Kidney (tissue), 14 donors: ENCODE data around the gene QRICH1. TPM values are rescaled to one million over a fixed set of nuclear protein-coding genes. Genes with fewer than 3 reads are reported as not detected.

Experiments used
- DNase-seq, 5 donors: peaks; one replicate each; pipeline ENCODE4 v3.0.0-alpha.2; 2013 to 2020
- FAIRE-seq: peaks from 2 replicates; lab custom pipeline; 2012; peaks lifted over from hg19 to GRCh38; lab: Jason Lieb, UNC
- H3K27ac ChIP-seq, 2 donors: one replicate each; pipeline ENCODE4 v1.7.0; 2013; ENCODE audit warnings: low read depth in 2 of 2, low read length in 2 of 2, inconsistent platforms in 1 of 2
- H3K27me3 ChIP-seq: one replicate; pipeline ENCODE4 v1.7.1; 2013; ENCODE audit warnings: low read length, inconsistent platforms; ENCODE audit not compliant: control insufficient read depth, insufficient read depth
- H3K36me3 ChIP-seq, 3 donors: one replicate each; pipeline versions ENCODE4 v1.7.0 to v1.7.1; 2013; ENCODE audit warnings: low read length in 3 of 3, control low read depth in 1 of 3, inconsistent platforms in 1 of 3; ENCODE audit not compliant: insufficient read depth in 3 of 3, control insufficient read depth in 2 of 3
- H3K4me1 ChIP-seq, 3 donors: one replicate each; pipeline versions ENCODE4 v1.7.0 to v1.7.1; 2013; ENCODE audit warnings: low read length in 3 of 3, inconsistent platforms in 1 of 3, low read depth in 1 of 3; ENCODE audit not compliant: control insufficient read depth in 2 of 3, insufficient read depth in 2 of 3
- H3K4me3 ChIP-seq, 3 donors: one replicate each; pipeline versions ENCODE4 v1.7.0 to v1.8.1; 2013; ENCODE audit warnings: low read length in 3 of 3, control low read depth in 1 of 3, inconsistent platforms in 1 of 3
- H3K9ac ChIP-seq, 3 donors: one replicate each; pipeline versions ENCODE4 v1.7.0 to v1.7.1; 2013; ENCODE audit warnings: low read length in 3 of 3, control low read depth in 1 of 3, inconsistent platforms in 1 of 3
- H3K9me3 ChIP-seq, 3 donors: one replicate each; pipeline versions ENCODE4 v1.7.0 to v1.7.1; 2013; ENCODE audit warnings: low read length in 3 of 3, control low read depth in 1 of 3, inconsistent platforms in 1 of 3; ENCODE audit not compliant: control insufficient read depth in 2 of 3, insufficient read depth in 1 of 3
- CTCF ChIP-seq: IDR thresholded peaks from 3 replicates; pipeline ENCODE4 v1.5.1; 2012; ENCODE audit warnings: mild to moderate bottlenecking, moderate library complexity, borderline replicate concordance; ENCODE audit not compliant: insufficient read depth; ENCODE audit errors: extremely low read depth
- intact Hi-C: fragments of 100-400 bp; cut with DNase I; formaldehyde crosslinking; loops from one replicate; pipeline ENCODE4 v1.11.1; 2022
- polyA plus RNA-seq: library from polyadenylated mRNA; stranded (reverse); fragments of 350-450 nt; fragmentation: Illumina TruSeq; extraction: RNeasy Lipid Tissue Mini Kit (QIAGEN cat#74804); gene quantifications from one replicate; pipeline ENCODE4 v1.2.3, GENCODE V29; 2014; ENCODE audit warnings: low read depth, low replicate concordance; ENCODE audit not compliant: insufficient read depth
- total RNA-seq: library from RNA; stranded (reverse); fragmentation: NEBNext Ultra II Directional; extraction: Animal tissue kit (Norgen Biotek cat#: 25700); gene quantifications from one replicate; pipeline ENCODE4 v1.2.1, GENCODE V29; 2021
- donor health status: control.
- donor health status: control.
- donor health status: control.
- donor health status: control.
- donor health status: control.
- donor health status: DM: yes; HTN: yes; CAD: no.
- donor health status: Normal renal cell carcinoma (clear cell type).

Gene QRICH1
- total and polyA plus RNA-seq, 2 donors from 2014 or later: 23.0 to 92.1 TPM

GRCh38 chr3:49015765-49016164 lies 78.1 kb downstream of the QRICH1 start:
- no peak overlapping the region for H3K27ac ChIP-seq
- H3K4me1 ChIP-seq: peaks cover 0 to 19% (median 7%) of the 10 kb centered on the region in 3 donors
- no peak overlapping the region for H3K9ac ChIP-seq
- no peak for TF ChIP-seq CTCF
- DNase-seq: no peak
- intact Hi-C loops: no loop called here
- peaks cover 0 to 31% (median 20%) of the 10 kb centered on the region in 3 donors for H3K36me3 ChIP-seq
- H3K9me3 ChIP-seq: no peaks in the 10 kb centered on the region
- no peaks in the 10 kb centered on the region for H3K27me3 ChIP-seq
- no peak overlapping the region for H3K4me3 ChIP-seq
- no peak for FAIRE-seq

- no peak overlapping the region for H3K4me3 ChIP-seq
- peaks cover 0 to 14% (median 2%) of the 10 kb centered on the region in 3 donors for H3K4me1 ChIP-seq
- FAIRE-seq (no peak), DNase-seq (no peak)
- H3K9me3 ChIP-seq: no peaks in the 10 kb centered on the region
- no peak for TF ChIP-seq CTCF
- intact Hi-C loops: no loop called here
- H3K9ac ChIP-seq: no peak overlapping the region
- peaks cover 0 to 31% (median 20%) of the 10 kb centered on the region in 3 donors for H3K36me3 ChIP-seq
- H3K27me3 ChIP-seq: no peaks in the 10 kb centered on the region
- H3K27ac ChIP-seq: no peak overlapping the region
Measured at GRCh38 chr3:49015072-49015471, 78.8 kb downstream of the QRICH1 start.

GRCh38 chr3:49013738-49014660 lies 79.9 kb downstream of the QRICH1 start:
- Histone ChIP-seq H3K4me3 (no peak overlapping the region), H3K36me3 (peaks cover 0 to 31% (median 20%) of the 10 kb centered on the region in 3 donors), H3K27me3 (no peaks in the 10 kb centered on the region), H3K9ac (no peak overlapping the region), H3K9me3 (no peaks in the 10 kb centered on the region), H3K27ac (no peak overlapping the region), H3K4me1 (peaks cover 0 to 12% (median 0%) of the 10 kb centered on the region in 3 donors)
- DNase-seq: peak; percentile 46 to 76 (median 55)
- intact Hi-C loops: no loop called here
- peak; percentile 36 for TF ChIP-seq CTCF
- no peak for FAIRE-seq
